RWPE2 (cell line): Measurements from ENCODE around the gene OR9G4.

ENCODE experiments used
- ATAC-seq: fragments of 200-7000 bp; cut with Tn5 transposase; 3 replicates; pipeline ENCODE4 v1.9.1; 2021; ENCODE audit warnings: low read depth
- DNase-seq: peaks from one replicate; pipeline ENCODE4 v3.0.0-alpha.2; 2020; ENCODE audit warnings: low spot score
- H3K27ac ChIP-seq: fragments of 450-650 bp; 2 replicates; pipeline ENCODE4 v1.5.1; 2017; ENCODE audit warnings: mild to moderate bottlenecking; ENCODE audit not compliant: poor library complexity, severe bottlenecking
- H3K27me3 ChIP-seq: fragments of 250-450 bp; sonication (Bioruptor Pico); 2 replicates; pipeline ENCODE4 v1.5.1; 2021; ENCODE audit warnings: mild to moderate bottlenecking, moderate library complexity; ENCODE audit not compliant: insufficient read depth, poor library complexity, severe bottlenecking
- H3K36me3 ChIP-seq: fragments of 250-450 bp; sonication (Bioruptor Pico); 2 replicates; pipeline ENCODE4 v1.5.1; 2020; ENCODE audit warnings: low read depth, mild to moderate bottlenecking, moderate library complexity
- H3K4me1 ChIP-seq: fragments of 250-450 bp; sonication (Bioruptor Pico); 2 replicates; pipeline ENCODE4 v1.5.1; 2021; ENCODE audit warnings: mild to moderate bottlenecking, moderate library complexity; ENCODE audit not compliant: insufficient read depth, poor library complexity, severe bottlenecking
- H3K4me3 ChIP-seq: fragments of 250-450 bp; sonication (Bioruptor Pico); 2 replicates; pipeline ENCODE4 v1.5.1; 2021; ENCODE audit warnings: mild to moderate bottlenecking, moderate library complexity; ENCODE audit not compliant: severe bottlenecking
- H3K9me3 ChIP-seq: fragments of 250-450 bp; sonication (Bioruptor Pico); 2 replicates; pipeline ENCODE4 v1.5.1; 2021; ENCODE audit warnings: mild to moderate bottlenecking, moderate library complexity; ENCODE audit not compliant: severe bottlenecking
- CTCF ChIP-seq: fragments of 450-650 bp; IDR thresholded peaks from one replicate; pipeline ENCODE4 v1.5.1; 2017; ENCODE audit warnings: mild to moderate bottlenecking, moderate library complexity; ENCODE audit not compliant: poor library complexity, severe bottlenecking

The OR9G4 gene

GRCh38 chr11:56700242-56700913 is 48.1 kb downstream of the OR9G4 start:
- no peak overlapping the region for H3K27ac ChIP-seq
- ATAC-seq: peak; percentile 99
- no peak overlapping the region for H3K4me3 ChIP-seq
- no peaks in the 10 kb centered on the region for H3K36me3 ChIP-seq
- no peaks in the 10 kb centered on the region for H3K4me1 ChIP-seq
- TF ChIP-seq CTCF: no peak
- H3K27me3 ChIP-seq: peaks cover 4% of the 10 kb centered on the region
- no peaks in the 10 kb centered on the region for H3K9me3 ChIP-seq
- DNase-seq: no peak

GRCh38 chr11:56698795-56699194 is 49.7 kb downstream of the OR9G4 start, which contains the start of gene OR9G1:
Gene OR9G1 (plus strand): TSS chr11:56699095. CDS start chr11:56700388, 1,293 bp downstream.
- H3K27ac ChIP-seq: no peak within 1 kb of the TSS
- no peaks in the 10 kb centered on the region for H3K4me1 ChIP-seq
- H3K9me3 ChIP-seq: no peaks in the 10 kb centered on the region
- no peaks in the 10 kb centered on the region for H3K36me3 ChIP-seq
- ATAC-seq (no peak), DNase-seq (no peak)
- no peak within 1 kb of the TSS for H3K4me3 ChIP-seq
- no peak for TF ChIP-seq CTCF
- peaks cover 4% of the 10 kb centered on the region for H3K27me3 ChIP-seq

GRCh38 chr11:56693428-56693827 is 55.1 kb downstream of the OR9G4 start:
- TF ChIP-seq CTCF: no peak
- H3K36me3 ChIP-seq: no peaks in the 10 kb centered on the region
- H3K4me3 ChIP-seq: no peak overlapping the region
- peaks cover 4% of the 10 kb centered on the region for H3K27me3 ChIP-seq
- H3K9me3 ChIP-seq: no peaks in the 10 kb centered on the region
- no peaks in the 10 kb centered on the region for H3K4me1 ChIP-seq
- H3K27ac ChIP-seq: no peak overlapping the region
- ATAC-seq (no peak), DNase-seq (no peak)
